ENCODE data around the gene CTBP2.

The CTBP2 gene

GRCh38 chr10:124967255-124967654 lies 193.1 kb downstream of the CTBP2 start:
- TF ChIP-seq CTCF (IDR thresholded peaks at IDR 0.05; ENCODE audit: insufficient read depth, low read depth, low read length, missing control alignments) = no peak
- H3K4me3 ChIP-seq (ENCODE audit: low read depth, low read length) = no peak overlapping the region
- DNase-seq (ENCODE audit: low read depth) = no peak

DNA sequence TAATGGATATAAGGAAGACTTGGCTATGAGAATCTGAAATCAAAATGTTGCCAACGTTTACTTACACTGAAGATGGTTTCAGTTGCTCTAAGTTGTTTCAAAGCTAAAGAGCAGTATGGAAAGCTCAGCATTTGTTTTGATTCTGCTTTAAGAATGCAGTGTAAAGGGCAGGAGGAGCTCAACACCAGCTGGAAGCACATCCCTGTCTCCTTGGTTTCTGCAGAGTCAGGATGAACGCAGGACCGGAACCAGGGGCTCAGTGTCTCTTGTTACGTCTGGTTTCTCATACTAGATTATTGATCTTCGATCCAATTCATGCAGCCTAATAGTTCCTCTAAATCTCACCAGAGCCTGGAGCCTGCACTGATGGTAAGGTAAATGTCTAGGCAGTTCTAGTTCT lies 194.4 kb downstream of the CTBP2 start:
- DNase-seq (ENCODE audit: low read depth) = no peak
- TF ChIP-seq CTCF (IDR thresholded peaks at IDR 0.05; ENCODE audit: insufficient read depth, low read depth, low read length, missing control alignments) = no peak

GRCh38 chr10:124963866-124964720 lies 196.3 kb downstream of the CTBP2 start:
- no peak for TF ChIP-seq CTCF (IDR thresholded peaks at IDR 0.05; ENCODE audit: insufficient read depth, low read depth, low read length, missing control alignments)
- H3K4me3 ChIP-seq (ENCODE audit: low read depth, low read length) = no peak overlapping the region
- DNase-seq (ENCODE audit: low read depth) = no peak

More for the DNA sequence above, 194.4 kb downstream of the CTBP2 start:
- no peak overlapping the region for H3K4me3 ChIP-seq (ENCODE audit: low read depth, low read length)

DNA sequence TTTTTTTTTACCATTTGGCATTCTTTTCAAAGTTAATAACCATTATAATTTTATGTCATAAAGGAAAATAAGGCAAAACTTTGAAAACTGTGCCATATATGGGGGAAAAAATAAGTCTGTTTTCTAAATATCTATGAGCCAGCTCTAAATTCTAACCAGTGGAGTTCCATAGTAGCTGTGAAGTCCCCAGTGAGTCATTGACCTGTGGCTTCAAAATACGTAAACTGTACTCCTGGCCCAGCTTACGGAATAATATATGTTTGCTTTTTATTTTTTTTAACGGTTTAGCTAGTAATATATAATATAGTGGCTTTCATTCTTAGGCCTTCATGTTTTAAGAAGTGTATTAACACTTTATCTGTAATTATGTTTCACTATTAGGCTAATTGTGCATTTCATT lies 197.9 kb downstream of the CTBP2 start:
- TF ChIP-seq CTCF (IDR thresholded peaks at IDR 0.05; ENCODE audit: insufficient read depth, low read depth, low read length, missing control alignments) = no peak
- no peak overlapping the region for H3K4me3 ChIP-seq (ENCODE audit: low read depth, low read length)
- DNase-seq (ENCODE audit: low read depth) = no peak

- H3K4me3 ChIP-seq (ENCODE audit: low read depth, low read length) = no peak overlapping the region
- DNase-seq (ENCODE audit: low read depth) = no peak
Observed at GRCh38 chr10:124961248-124961570, 199.2 kb downstream of the CTBP2 start.

GRCh38 chr10:124959564-124959963 lies 200.8 kb downstream of the CTBP2 start:
- DNase-seq (ENCODE audit: low read depth) = no peak
- H3K4me3 ChIP-seq (ENCODE audit: low read depth, low read length) = no peak overlapping the region
- TF ChIP-seq CTCF (IDR thresholded peaks at IDR 0.05; ENCODE audit: insufficient read depth, low read depth, low read length, missing control alignments) = no peak

More at GRCh38 chr10:124961248-124961570, 199.2 kb downstream of the CTBP2 start:
- TF ChIP-seq CTCF (IDR thresholded peaks at IDR 0.05; ENCODE audit: insufficient read depth, low read depth, low read length, missing control alignments) = no peak

Measured in GM12865 (cell line).